OCI-LY3 (cell line): ENCODE results near the gene SEMA5A.

Source experiments
- EZH2phosphoT487 ChIP-seq: fragments of 200-600 bp; shearing (Covaris generic); IDR thresholded peaks from 2 replicates; pipeline ENCODE4 v1.6.1; 2018; ENCODE audit warnings: antibody characterized with exemption, mixed run types, low read depth
- TF ChIP-seq, protein P1 (sequence below): fragments of 200-600, 300-600 bp; sonication (generic); IDR thresholded peaks from 2 replicates; pipeline ENCODE4 v1.5.1; 2014; ENCODE audit warnings: antibody characterized with exemption, low read length, low read depth

DNA sequence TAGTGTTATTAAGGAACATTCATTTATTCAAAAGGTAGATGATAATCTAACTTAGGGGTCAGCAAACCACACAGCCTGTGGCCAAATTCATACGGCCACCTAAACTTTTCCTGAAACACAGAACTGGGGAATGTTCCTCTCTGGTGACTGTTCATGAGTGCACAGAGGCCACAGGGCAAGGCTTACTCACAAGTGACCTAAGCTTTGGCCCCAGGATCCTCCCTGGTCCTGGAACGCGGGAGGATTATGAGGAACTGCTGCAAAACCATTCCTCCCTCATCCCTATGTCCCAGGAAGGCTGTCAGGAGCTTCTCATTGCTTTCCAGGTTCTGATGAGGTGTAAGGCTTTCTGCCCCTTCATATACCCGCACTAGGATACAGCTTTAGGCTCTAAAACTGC is 397.6 kb downstream of the SEMA5A start:
- TF ChIP-seq, protein P1, sequence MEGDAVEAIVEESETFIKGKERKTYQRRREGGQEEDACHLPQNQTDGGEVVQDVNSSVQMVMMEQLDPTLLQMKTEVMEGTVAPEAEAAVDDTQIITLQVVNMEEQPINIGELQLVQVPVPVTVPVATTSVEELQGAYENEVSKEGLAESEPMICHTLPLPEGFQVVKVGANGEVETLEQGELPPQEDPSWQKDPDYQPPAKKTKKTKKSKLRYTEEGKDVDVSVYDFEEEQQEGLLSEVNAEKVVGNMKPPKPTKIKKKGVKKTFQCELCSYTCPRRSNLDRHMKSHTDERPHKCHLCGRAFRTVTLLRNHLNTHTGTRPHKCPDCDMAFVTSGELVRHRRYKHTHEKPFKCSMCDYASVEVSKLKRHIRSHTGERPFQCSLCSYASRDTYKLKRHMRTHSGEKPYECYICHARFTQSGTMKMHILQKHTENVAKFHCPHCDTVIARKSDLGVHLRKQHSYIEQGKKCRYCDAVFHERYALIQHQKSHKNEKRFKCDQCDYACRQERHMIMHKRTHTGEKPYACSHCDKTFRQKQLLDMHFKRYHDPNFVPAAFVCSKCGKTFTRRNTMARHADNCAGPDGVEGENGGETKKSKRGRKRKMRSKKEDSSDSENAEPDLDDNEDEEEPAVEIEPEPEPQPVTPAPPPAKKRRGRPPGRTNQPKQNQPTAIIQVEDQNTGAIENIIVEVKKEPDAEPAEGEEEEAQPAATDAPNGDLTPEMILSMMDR: no peak
- TF ChIP-seq EZH2phosphoT487: no peak
